ENCODE measurements around the gene ALG12. TPM values are rescaled to one million over a fixed set of nuclear protein-coding genes. Genes with fewer than 3 reads are reported as not detected.

The ALG12 gene
- total RNA-seq, 1 donor from 2014 or later, result 26.2 TPM

GRCh38 chr22:49861642-49862495, 56.4 kb downstream of the ALG12 start:
- no peak overlapping the region for H3K27ac Mint-ChIP-seq (ENCODE audit: unreplicated experiment)
- no peak overlapping the region for H3K4me3 Mint-ChIP-seq (ENCODE audit: unreplicated experiment)
- peaks cover 6% of the 10 kb centered on the region for H3K9me3 Mint-ChIP-seq (ENCODE audit: unreplicated experiment)
- H3K79me2 ChIP-seq (ENCODE audit: insufficient read depth, low read length), result peaks cover 100% of the 10 kb centered on the region
- H3K27ac ChIP-seq (ENCODE audit: low read depth, low read length), result no peak overlapping the region
- no peak for FAIRE-seq
- H3K9ac ChIP-seq (ENCODE audit: low read length), result no peak overlapping the region
- TF ChIP-seq EZH2 (IDR thresholded peaks at IDR 0.05; ENCODE audit: insufficient read depth, low read length), result no peak
- TF ChIP-seq CTCF (IDR thresholded peaks at IDR 0.05; ENCODE audit: insufficient read depth, low read depth, low read length), result no peak
- H3K4me3 ChIP-seq (ENCODE audit: insufficient read depth, low read depth, low read length), result no peak overlapping the region
- no peaks in the 10 kb centered on the region for H3K27me3 Mint-ChIP-seq (ENCODE audit: low read depth, unreplicated experiment)
- no peaks in the 10 kb centered on the region for H3K27me3 ChIP-seq (ENCODE audit: insufficient read depth, low read length)
- H3K4me1 Mint-ChIP-seq (ENCODE audit: low read depth, unreplicated experiment), result peaks cover 10% of the 10 kb centered on the region
- no peaks in the 10 kb centered on the region for H3K36me3 ChIP-seq (ENCODE audit: insufficient read depth, low read length)
- H3K4me2 ChIP-seq (ENCODE audit: low read length), result no peak overlapping the region
- H3K4me1 ChIP-seq (ENCODE audit: insufficient read depth, low read length), result no peaks in the 10 kb centered on the region
- no peak for DNase-seq (ENCODE audit: low read depth)
- peaks cover 92% of the 10 kb centered on the region for H4K20me1 ChIP-seq (ENCODE audit: insufficient read depth, low read length)
- H3K9me3 ChIP-seq (ENCODE audit: insufficient read depth, low read depth, low read length), result no peaks in the 10 kb centered on the region
- no peak overlapping the region for H2AFZ ChIP-seq (ENCODE audit: low read depth, low read length)
- H3K36me3 Mint-ChIP-seq (ENCODE audit: low read depth, unreplicated experiment), result peaks cover 14% of the 10 kb centered on the region

GRCh38 chr22:49858827-49859226, 59.4 kb downstream of the ALG12 start:
- no peak overlapping the region for H3K4me3 Mint-ChIP-seq (ENCODE audit: unreplicated experiment)
- Histone ChIP-seq H3K79me2 (ENCODE audit: insufficient read depth, low read length) (peaks cover 98% of the 10 kb centered on the region), H3K9me3 (ENCODE audit: insufficient read depth, low read depth, low read length) (no peaks in the 10 kb centered on the region), H3K36me3 (ENCODE audit: insufficient read depth, low read length) (no peaks in the 10 kb centered on the region), H4K20me1 (ENCODE audit: insufficient read depth, low read length) (peaks cover 91% of the 10 kb centered on the region), H3K27me3 (ENCODE audit: insufficient read depth, low read length) (no peaks in the 10 kb centered on the region), H3K4me1 (ENCODE audit: insufficient read depth, low read length) (peaks cover 12% of the 10 kb centered on the region), H2AFZ (ENCODE audit: low read depth, low read length) (no peak overlapping the region), H3K4me3 (ENCODE audit: insufficient read depth, low read depth, low read length) (no peak overlapping the region), H3K4me2 (ENCODE audit: low read length) (no peak overlapping the region), H3K27ac (ENCODE audit: low read depth, low read length) (no peak overlapping the region), H3K9ac (ENCODE audit: low read length) (no peak overlapping the region)
- no peak for DNase-seq (ENCODE audit: low read depth)
- H3K9me3 Mint-ChIP-seq (ENCODE audit: unreplicated experiment), result no peaks in the 10 kb centered on the region
- peak overlapping the region; percentile 20 for H3K27ac Mint-ChIP-seq (ENCODE audit: unreplicated experiment)
- no peaks in the 10 kb centered on the region for H3K27me3 Mint-ChIP-seq (ENCODE audit: low read depth, unreplicated experiment)
- FAIRE-seq, result no peak
- H3K4me1 Mint-ChIP-seq (ENCODE audit: low read depth, unreplicated experiment), result peaks cover 21% of the 10 kb centered on the region
- TF ChIP-seq CTCF (IDR thresholded peaks at IDR 0.05; ENCODE audit: insufficient read depth, low read depth, low read length), result no peak
- TF ChIP-seq EZH2 (IDR thresholded peaks at IDR 0.05; ENCODE audit: insufficient read depth, low read length), result no peak
- H3K36me3 Mint-ChIP-seq (ENCODE audit: low read depth, unreplicated experiment), result peaks cover 2% of the 10 kb centered on the region
